ENCODE data around the gene EEIG2.
"Not testable (repeated sequence)": the region's sequence is repeated elsewhere in the genome, so short reads cannot be mapped to it uniquely, and the experiment has no call there.

The EEIG2 gene

DNA sequence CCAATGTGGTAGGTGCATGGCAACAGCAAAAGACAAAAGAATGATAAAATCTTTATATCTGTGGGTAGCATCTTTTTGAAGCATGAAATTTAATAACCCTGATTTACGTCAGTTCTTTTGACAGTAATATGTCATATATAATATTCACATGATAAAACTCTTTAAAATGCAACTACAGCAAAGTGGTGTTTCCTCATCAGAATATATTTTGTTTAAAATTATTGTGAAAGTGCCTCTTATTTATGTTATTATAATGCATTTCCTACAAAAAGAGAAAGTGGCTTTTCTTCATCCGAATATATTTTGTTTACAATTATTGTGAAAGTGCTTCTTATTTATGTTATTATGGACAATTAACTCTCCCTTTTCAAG, 46.9 kb upstream of the EEIG2 start:
- Histone ChIP-seq H3K27me3 (ENCODE audit: insufficient read depth, low read length) (peaks cover 3% of the 10 kb centered on the region; the same call in 1 of the 2 replicates), H3K4me2 (ENCODE audit: low read length) (no peak overlapping the region), H3F3A (ENCODE audit: insufficient read depth, low read length) (no peaks in the 10 kb centered on the region), H3K4me1 (ENCODE audit: insufficient read depth, low read length, severe bottlenecking) (no peaks in the 10 kb centered on the region), H2AFZ (ENCODE audit: low read length) (no peak overlapping the region), H3K36me3 (ENCODE audit: insufficient read depth, low read length) (no peaks in the 10 kb centered on the region), H3K4me3 (ENCODE audit: low read depth, low read length, poor library complexity, severe bottlenecking) (no peak overlapping the region), H3K79me2 (ENCODE audit: insufficient read depth, low read length) (no peaks in the 10 kb centered on the region), H3K9me2 (ENCODE audit: low read depth, low read length) (no peaks in the 10 kb centered on the region), H3K9me3 (ENCODE audit: low read length) (no peaks in the 10 kb centered on the region; the same call in 1 of the 2 replicates), H3K27ac (ENCODE audit: low read depth, low read length, poor library complexity, severe bottlenecking) (no peak overlapping the region), H4K20me1 (ENCODE audit: insufficient read depth, low read length) (no peaks in the 10 kb centered on the region), H3K9ac (ENCODE audit: low read length) (no peak overlapping the region)
- TF ChIP-seq, protein P1, sequence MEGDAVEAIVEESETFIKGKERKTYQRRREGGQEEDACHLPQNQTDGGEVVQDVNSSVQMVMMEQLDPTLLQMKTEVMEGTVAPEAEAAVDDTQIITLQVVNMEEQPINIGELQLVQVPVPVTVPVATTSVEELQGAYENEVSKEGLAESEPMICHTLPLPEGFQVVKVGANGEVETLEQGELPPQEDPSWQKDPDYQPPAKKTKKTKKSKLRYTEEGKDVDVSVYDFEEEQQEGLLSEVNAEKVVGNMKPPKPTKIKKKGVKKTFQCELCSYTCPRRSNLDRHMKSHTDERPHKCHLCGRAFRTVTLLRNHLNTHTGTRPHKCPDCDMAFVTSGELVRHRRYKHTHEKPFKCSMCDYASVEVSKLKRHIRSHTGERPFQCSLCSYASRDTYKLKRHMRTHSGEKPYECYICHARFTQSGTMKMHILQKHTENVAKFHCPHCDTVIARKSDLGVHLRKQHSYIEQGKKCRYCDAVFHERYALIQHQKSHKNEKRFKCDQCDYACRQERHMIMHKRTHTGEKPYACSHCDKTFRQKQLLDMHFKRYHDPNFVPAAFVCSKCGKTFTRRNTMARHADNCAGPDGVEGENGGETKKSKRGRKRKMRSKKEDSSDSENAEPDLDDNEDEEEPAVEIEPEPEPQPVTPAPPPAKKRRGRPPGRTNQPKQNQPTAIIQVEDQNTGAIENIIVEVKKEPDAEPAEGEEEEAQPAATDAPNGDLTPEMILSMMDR (IDR thresholded peaks at IDR 0.05; ENCODE audit: low read length): no peak
- no peak for TF ChIP-seq EZH2 (IDR thresholded peaks at IDR 0.05; ENCODE audit: borderline replicate concordance, low read length)

DNA sequence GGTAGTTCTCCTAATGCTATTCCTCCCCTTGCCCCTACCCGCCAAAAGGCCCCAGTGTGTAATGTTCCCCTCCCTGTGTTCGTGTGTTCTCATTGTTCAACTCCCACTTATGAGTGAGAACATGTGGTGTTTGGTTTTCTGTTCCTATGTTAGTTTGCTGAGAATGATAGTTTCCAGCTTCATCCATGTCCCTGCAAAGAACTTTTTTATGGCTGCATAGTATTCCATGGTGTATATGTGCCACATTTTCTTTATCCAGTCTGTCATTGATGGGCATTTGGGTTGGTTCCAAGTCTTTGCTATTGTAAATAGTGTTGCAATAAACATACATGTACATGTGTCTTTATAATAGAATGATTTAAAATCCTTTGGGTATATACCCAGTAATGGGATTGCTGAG, 46.0 kb upstream of the EEIG2 start:
- H3K27ac ChIP-seq (ENCODE audit: low read depth, low read length, poor library complexity, severe bottlenecking); H3K9me3 ChIP-seq (ENCODE audit: low read length); H3K9ac ChIP-seq (ENCODE audit: low read length); H2AFZ ChIP-seq (ENCODE audit: low read length); H3F3A ChIP-seq (ENCODE audit: insufficient read depth, low read length); H3K4me2 ChIP-seq (ENCODE audit: low read length); H3K4me3 ChIP-seq (ENCODE audit: low read depth, low read length, poor library complexity, severe bottlenecking); H3K79me2 ChIP-seq (ENCODE audit: insufficient read depth, low read length); H3K36me3 ChIP-seq (ENCODE audit: insufficient read depth, low read length); H3K4me1 ChIP-seq (ENCODE audit: insufficient read depth, low read length, severe bottlenecking); H3K9me2 ChIP-seq (ENCODE audit: low read depth, low read length); H4K20me1 ChIP-seq (ENCODE audit: insufficient read depth, low read length); H3K27me3 ChIP-seq (ENCODE audit: insufficient read depth, low read length): not testable (repeated sequence)

DNA sequence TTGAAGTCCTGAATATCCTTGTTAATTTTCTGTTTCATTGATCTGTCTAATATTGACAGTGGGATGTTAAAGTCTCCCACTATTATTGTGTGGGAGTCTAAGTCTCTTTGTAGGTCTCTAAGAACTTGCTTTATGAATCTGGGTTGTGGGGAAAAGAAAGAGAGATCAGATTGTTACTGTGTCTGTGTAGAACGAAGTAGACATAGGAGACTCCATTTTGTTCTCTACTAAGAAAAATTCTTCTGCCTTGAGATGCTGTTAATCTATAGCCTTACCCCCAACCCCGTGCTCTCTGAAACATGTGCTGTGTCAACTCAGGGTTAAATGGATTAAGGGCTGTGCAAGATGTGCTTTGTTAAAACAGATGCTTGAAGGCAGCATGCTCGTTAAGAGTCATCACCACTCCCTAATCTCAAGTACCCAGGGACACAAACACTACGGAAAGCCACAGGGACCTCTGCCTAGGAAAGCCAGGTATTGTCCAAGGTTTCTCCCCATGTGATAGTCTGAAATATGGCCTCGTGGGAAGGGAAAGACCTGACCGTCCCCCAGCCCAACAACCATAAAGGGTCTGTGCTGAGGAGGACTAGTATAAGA, 42.5 kb upstream of the EEIG2 start:
- not testable (repeated sequence) for H3K4me2 ChIP-seq (ENCODE audit: low read length); H3K79me2 ChIP-seq (ENCODE audit: insufficient read depth, low read length); H4K20me1 ChIP-seq (ENCODE audit: insufficient read depth, low read length); H3K4me1 ChIP-seq (ENCODE audit: insufficient read depth, low read length, severe bottlenecking); H3K27me3 ChIP-seq (ENCODE audit: insufficient read depth, low read length); H3K9me2 ChIP-seq (ENCODE audit: low read depth, low read length); H3K9ac ChIP-seq (ENCODE audit: low read length); H2AFZ ChIP-seq (ENCODE audit: low read length); H3K4me3 ChIP-seq (ENCODE audit: low read depth, low read length, poor library complexity, severe bottlenecking); H3K9me3 ChIP-seq (ENCODE audit: low read length); H3K36me3 ChIP-seq (ENCODE audit: insufficient read depth, low read length); H3F3A ChIP-seq (ENCODE audit: insufficient read depth, low read length); H3K27ac ChIP-seq (ENCODE audit: low read depth, low read length, poor library complexity, severe bottlenecking)

DNA sequence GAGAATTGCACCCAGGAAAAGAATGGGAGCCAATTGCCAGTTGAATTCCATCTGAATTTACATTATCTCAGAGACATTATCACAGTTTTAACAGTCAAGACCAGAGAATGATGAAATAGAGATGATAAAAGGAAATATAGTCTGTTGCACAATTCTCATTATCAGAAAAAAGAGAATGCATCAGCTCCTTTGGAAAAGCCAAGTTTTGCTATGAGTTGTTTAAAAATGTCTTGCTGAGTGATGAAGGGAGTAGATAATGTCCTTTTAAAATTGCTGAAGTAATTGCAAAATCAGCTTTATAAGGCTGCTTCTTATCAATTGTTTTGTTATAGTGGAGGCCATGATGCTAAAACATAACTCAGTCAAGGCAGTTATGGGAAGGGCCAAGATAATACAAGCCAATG, 37.9 kb upstream of the EEIG2 start:
- no peak overlapping the region for H2AFZ ChIP-seq (ENCODE audit: low read length)
- no peak for TF ChIP-seq EZH2 (IDR thresholded peaks at IDR 0.05; ENCODE audit: borderline replicate concordance, low read length)
- TF ChIP-seq, protein P1 (IDR thresholded peaks at IDR 0.05; ENCODE audit: low read length): no peak
- no peaks in the 10 kb centered on the region for H3K27me3 ChIP-seq (ENCODE audit: insufficient read depth, low read length)
- no peak overlapping the region for H3K4me3 ChIP-seq (ENCODE audit: low read depth, low read length, poor library complexity, severe bottlenecking)
- no peaks in the 10 kb centered on the region for H3K36me3 ChIP-seq (ENCODE audit: insufficient read depth, low read length)
- no peak overlapping the region for H3K4me2 ChIP-seq (ENCODE audit: low read length)
- H3F3A ChIP-seq (ENCODE audit: insufficient read depth, low read length): no peaks in the 10 kb centered on the region
- no peak overlapping the region for H3K9ac ChIP-seq (ENCODE audit: low read length)
- H3K79me2 ChIP-seq (ENCODE audit: insufficient read depth, low read length): no peaks in the 10 kb centered on the region
- H4K20me1 ChIP-seq (ENCODE audit: insufficient read depth, low read length): no peaks in the 10 kb centered on the region
- 0 out of 2 replicates have a peak, but pooled peaks cover 2% of the 10 kb centered on the region for H3K9me3 ChIP-seq (ENCODE audit: low read length)
- no peak overlapping the region for H3K27ac ChIP-seq (ENCODE audit: low read depth, low read length, poor library complexity, severe bottlenecking)
- H3K4me1 ChIP-seq (ENCODE audit: insufficient read depth, low read length, severe bottlenecking): no peaks in the 10 kb centered on the region
- no peaks in the 10 kb centered on the region for H3K9me2 ChIP-seq (ENCODE audit: low read depth, low read length)

Measured in OCI-LY1 (cell line).